H9 (cell line): ENCODE data around the gene SLC34A3. TPM values are rescaled to one million over a fixed set of nuclear protein-coding genes. Genes with fewer than 3 reads are reported as not detected.

Experiments used
- DNase-seq: peaks from one replicate; pipeline ENCODE4 v3.0.0-alpha.2; 2017
- H2AFZ ChIP-seq: one replicate; pipeline ENCODE4 v1.6.1; 2013; ENCODE audit warnings: mild to moderate bottlenecking, low read length, control low read depth, moderate library complexity
- H2AK5ac ChIP-seq: 2 replicates; pipeline ENCODE4 v1.6.1; 2013; ENCODE audit warnings: low read length, control low read depth, mixed read lengths; ENCODE audit not compliant: insufficient read length
- H2BK120ac ChIP-seq: one replicate; pipeline ENCODE4 v1.6.1; 2013; ENCODE audit warnings: low read depth, mild to moderate bottlenecking, low read length, control low read depth, inconsistent platforms; ENCODE audit not compliant: poor library complexity, severe bottlenecking
- H2BK12ac ChIP-seq: 2 replicates; pipeline ENCODE4 v1.6.1; 2013; ENCODE audit warnings: low read length, control low read depth, mixed read lengths, low read depth; ENCODE audit not compliant: insufficient read length
- H2BK15ac ChIP-seq: 2 replicates; pipeline ENCODE4 v1.6.1; 2013; ENCODE audit warnings: low read depth, low read length, control low read depth
- H2BK20ac ChIP-seq: one replicate; pipeline ENCODE4 v1.6.1; 2013; ENCODE audit warnings: low read depth, mild to moderate bottlenecking, low read length, control low read depth, inconsistent platforms; ENCODE audit not compliant: poor library complexity, severe bottlenecking
- H2BK5ac ChIP-seq: 2 replicates; pipeline ENCODE4 v1.6.1; 2013; ENCODE audit warnings: low read length, control low read depth, mixed read lengths; ENCODE audit not compliant: insufficient read length
- H3K14ac ChIP-seq: 2 replicates; pipeline ENCODE4 v1.6.1; 2013; ENCODE audit warnings: low read length, control low read depth; ENCODE audit not compliant: insufficient read depth
- H3K18ac ChIP-seq: 2 replicates; pipeline ENCODE4 v1.6.1; 2013; ENCODE audit warnings: low read depth, mild to moderate bottlenecking, mixed read lengths, low read length, control low read depth; ENCODE audit not compliant: insufficient read length
- H3K23ac ChIP-seq: 2 replicates; pipeline ENCODE4 v1.6.1; 2013; ENCODE audit warnings: low read length, control low read depth, mixed read lengths, low read depth; ENCODE audit not compliant: insufficient read length
- H3K23me2 ChIP-seq: 2 replicates; pipeline ENCODE4 v1.6.1; 2013; ENCODE audit warnings: low read depth, mild to moderate bottlenecking, mixed read lengths, low read length, control low read depth; ENCODE audit not compliant: insufficient read length, poor library complexity, severe bottlenecking
- H3K27ac ChIP-seq: 2 replicates; pipeline ENCODE4 v1.5.1; 2013; ENCODE audit warnings: low read length, control low read depth, mixed read lengths, low read depth; ENCODE audit not compliant: insufficient read length
- H3K27me3 ChIP-seq: 2 replicates; pipeline ENCODE4 v1.6.1; 2013; ENCODE audit warnings: low read length, control low read depth, inconsistent platforms; ENCODE audit not compliant: insufficient read depth
- H3K4ac ChIP-seq: 2 replicates; pipeline ENCODE4 v1.6.1; 2013; ENCODE audit warnings: low read depth, mild to moderate bottlenecking, control low read depth, inconsistent platforms, low read length, moderate library complexity
- H3K4me1 ChIP-seq: 2 replicates; pipeline ENCODE4 v1.6.1; 2013; ENCODE audit warnings: low read length, control low read depth, inconsistent platforms; ENCODE audit not compliant: insufficient read depth
- H3K4me2 ChIP-seq: 2 replicates; pipeline ENCODE4 v1.6.1; 2013; ENCODE audit warnings: low read length, control low read depth, mixed read lengths; ENCODE audit not compliant: insufficient read length, insufficient read depth
- H3K56ac ChIP-seq: 2 replicates; pipeline ENCODE4 v1.6.1; 2013; ENCODE audit warnings: low read depth, mild to moderate bottlenecking, mixed read lengths, low read length, control low read depth; ENCODE audit not compliant: insufficient read length
- H3K79me1 ChIP-seq: 2 replicates; pipeline ENCODE4 v1.6.1; 2013; ENCODE audit warnings: low read depth, mild to moderate bottlenecking, moderate library complexity, low read length, control low read depth, inconsistent platforms; ENCODE audit not compliant: insufficient read depth, poor library complexity, severe bottlenecking
- H3K79me2 ChIP-seq: 2 replicates; pipeline ENCODE4 v1.6.1; 2013; ENCODE audit warnings: low read length, control low read depth, inconsistent platforms; ENCODE audit not compliant: insufficient read depth
- H3K9ac ChIP-seq: 2 replicates; pipeline ENCODE4 v1.6.1; 2013; ENCODE audit warnings: low read length, control low read depth, mixed read lengths; ENCODE audit not compliant: insufficient read length; ENCODE audit errors: extremely low read depth
- H3K9me3 ChIP-seq: one replicate; pipeline ENCODE4 v1.6.1; 2013; ENCODE audit warnings: low read depth, low read length, inconsistent platforms; ENCODE audit not compliant: control insufficient read depth
- H3T11ph ChIP-seq: one replicate; pipeline ENCODE4 v1.6.1; 2013; ENCODE audit warnings: mild to moderate bottlenecking, low read length, control low read depth, inconsistent platforms
- H4K20me1 ChIP-seq: one replicate; pipeline ENCODE4 v1.6.1; 2013; ENCODE audit not compliant: control insufficient read depth, insufficient read length, insufficient read depth
- H4K5ac ChIP-seq: 2 replicates; pipeline ENCODE4 v1.6.1; 2013; ENCODE audit warnings: low read depth, mild to moderate bottlenecking, mixed read lengths, low read length, control low read depth; ENCODE audit not compliant: insufficient read length
- H4K8ac ChIP-seq: replicated peaks from 2 replicates; pipeline ENCODE4 v1.6.1; 2013; ENCODE audit warnings: low read length, control low read depth, mixed read lengths, low read depth; ENCODE audit not compliant: insufficient read length
- H4K91ac ChIP-seq: 2 replicates; pipeline ENCODE4 v1.6.1; 2013; ENCODE audit warnings: low read depth, mild to moderate bottlenecking, moderate library complexity, mixed read lengths, low read length, control low read depth; ENCODE audit not compliant: insufficient read length
- H3K27ac Mint-ChIP-seq, 3 experiments: 2 replicates in 2 of 3; 3 replicates in 1 of 3; pipeline ENCODE4 v1.8.0; 2020 to 2021; ENCODE audit warnings: mixed read lengths in 3 of 3, mild to moderate bottlenecking in 1 of 3, moderate library complexity in 1 of 3
- H3K27me3 Mint-ChIP-seq: 2 replicates; pipeline ENCODE4 v1.8.0; 2021; ENCODE audit warnings: low read depth, mild to moderate bottlenecking, moderate library complexity, mixed read lengths
- H3K36me3 Mint-ChIP-seq, 3 experiments: 2 replicates in 2 of 3; 3 replicates in 1 of 3; pipeline ENCODE4 v1.8.0; 2020 to 2021; ENCODE audit warnings: low read depth in 3 of 3, mixed read lengths in 3 of 3; ENCODE audit not compliant: insufficient read depth in 1 of 3
- H3K4me1 Mint-ChIP-seq, 2 experiments: 2 replicates each; pipeline ENCODE4 v1.8.0; 2020; ENCODE audit warnings: mixed read lengths in 2 of 2
- H3K4me3 Mint-ChIP-seq, 2 experiments: 2 replicates in 1 of 2; 3 replicates in 1 of 2; pipeline ENCODE4 v1.8.0; 2020 to 2021; ENCODE audit warnings: mild to moderate bottlenecking in 2 of 2, mixed read lengths in 2 of 2, moderate library complexity in 1 of 2
- H3K9me3 Mint-ChIP-seq, 2 experiments: 2 replicates in 1 of 2; 3 replicates in 1 of 2; pipeline ENCODE4 v1.8.0; 2020; ENCODE audit warnings: mild to moderate bottlenecking in 2 of 2, mixed read lengths in 2 of 2, moderate library complexity in 1 of 2
- WGBS: extraction: QIAGEN DNeasy Blood & Tissue Kit; methylation state at CpG from one replicate; pipeline ENCODE4 v1.1.7; 2013; ENCODE audit warnings: missing lambda C conversion rate, low lambda C conversion rate, mixed read lengths; ENCODE audit not compliant: insufficient read length; ENCODE audit errors: extremely low coverage; 5-methylcytosine and 5-hydroxymethylcytosine counted together
- total RNA-seq: library from RNA; stranded (reverse); gene quantifications from 2 replicates; pipeline ENCODE4 v1.2.1, GENCODE V29; 2021
- TF ChIP-seq, protein P1 (sequence below): fragments of 200-600 bp; sonication (generic); conservative IDR thresholded peaks from 3 replicates; pipeline ENCODE4 v1.8.0; 2021; ENCODE audit warnings: antibody characterized with exemption, mild to moderate bottlenecking

The SLC34A3 gene
- total RNA-seq, 1 experiment from 2014 or later, result not detected

GRCh38 chr9:137194388-137194787 lies 36.3 kb upstream of the SLC34A3 start:
- H3K9ac ChIP-seq, result no peak overlapping the region
- TF ChIP-seq, protein P1, sequence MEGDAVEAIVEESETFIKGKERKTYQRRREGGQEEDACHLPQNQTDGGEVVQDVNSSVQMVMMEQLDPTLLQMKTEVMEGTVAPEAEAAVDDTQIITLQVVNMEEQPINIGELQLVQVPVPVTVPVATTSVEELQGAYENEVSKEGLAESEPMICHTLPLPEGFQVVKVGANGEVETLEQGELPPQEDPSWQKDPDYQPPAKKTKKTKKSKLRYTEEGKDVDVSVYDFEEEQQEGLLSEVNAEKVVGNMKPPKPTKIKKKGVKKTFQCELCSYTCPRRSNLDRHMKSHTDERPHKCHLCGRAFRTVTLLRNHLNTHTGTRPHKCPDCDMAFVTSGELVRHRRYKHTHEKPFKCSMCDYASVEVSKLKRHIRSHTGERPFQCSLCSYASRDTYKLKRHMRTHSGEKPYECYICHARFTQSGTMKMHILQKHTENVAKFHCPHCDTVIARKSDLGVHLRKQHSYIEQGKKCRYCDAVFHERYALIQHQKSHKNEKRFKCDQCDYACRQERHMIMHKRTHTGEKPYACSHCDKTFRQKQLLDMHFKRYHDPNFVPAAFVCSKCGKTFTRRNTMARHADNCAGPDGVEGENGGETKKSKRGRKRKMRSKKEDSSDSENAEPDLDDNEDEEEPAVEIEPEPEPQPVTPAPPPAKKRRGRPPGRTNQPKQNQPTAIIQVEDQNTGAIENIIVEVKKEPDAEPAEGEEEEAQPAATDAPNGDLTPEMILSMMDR, result no peak
- H3K4me1 ChIP-seq, result peaks cover 4% of the 10 kb centered on the region; the same call in 1 of the 2 replicates
- H3K36me3 Mint-ChIP-seq, result peaks cover 5 to 15% (median 11%) of the 10 kb centered on the region in 3 experiments; a peak in 5 of 7 replicates
- no peak overlapping the region for H3K56ac ChIP-seq
- H3K79me1 ChIP-seq, result peaks cover 3% of the 10 kb centered on the region
- no peak overlapping the region for H2BK20ac ChIP-seq
- peaks cover 2% of the 10 kb centered on the region for H3K23me2 ChIP-seq
- no peak overlapping the region for H3T11ph ChIP-seq
- no peak overlapping the region for H3K27ac Mint-ChIP-seq
- no peak overlapping the region for H3K4me3 Mint-ChIP-seq
- DNase-seq, result no peak
- H3K23ac ChIP-seq, result no peak overlapping the region
- no peak overlapping the region for H3K18ac ChIP-seq
- H4K5ac ChIP-seq, result no peak overlapping the region
- H2AFZ ChIP-seq, result no peak overlapping the region
- no peaks in the 10 kb centered on the region for H3K9me3 ChIP-seq
- no peak overlapping the region for H3K4ac ChIP-seq
- no CpG with 5 or more reads among the region's 16 CpGs for WGBS
- H4K20me1 ChIP-seq, result no peaks in the 10 kb centered on the region
- no peak overlapping the region for H2BK12ac ChIP-seq
- H3K79me2 ChIP-seq, result 0 out of 2 replicates have a peak, but pooled peaks cover 2% of the 10 kb centered on the region
- no peaks in the 10 kb centered on the region for H3K27me3 Mint-ChIP-seq
- no peaks in the 10 kb centered on the region for H3K27me3 ChIP-seq
- H3K27ac ChIP-seq, result no peak overlapping the region
- no peak overlapping the region for H2BK15ac ChIP-seq
- no peak overlapping the region for H3K4me2 ChIP-seq
- H2AK5ac ChIP-seq, result no peak overlapping the region
- H4K8ac ChIP-seq, result no peak overlapping the region
- no peak overlapping the region for H2BK120ac ChIP-seq
- H3K9me3 Mint-ChIP-seq, result no peaks in the 10 kb centered on the region
- H2BK5ac ChIP-seq, result no peak overlapping the region
- H3K4me1 Mint-ChIP-seq, result peaks cover 8 to 17% of the 10 kb centered on the region in 2 experiments
- no peak overlapping the region; the same call in 1 of the 2 replicates for H3K14ac ChIP-seq
- H4K91ac ChIP-seq, result no peak overlapping the region
